Hypothalamus (tissue), 51 donors: Measurements from ENCODE around the gene RABGAP1L.
"Not testable (repeated sequence)": the region's sequence is repeated elsewhere in the genome, so short reads cannot be mapped to it uniquely, and the experiment has no call there.

ENCODE experiments used
- DNase-seq, 51 donors: peaks; one replicate each; lab custom pipeline; 2025; lab: John Stamatoyannopoulos, UW

RABGAP1L gene

GRCh38 chr1:174159252-174160108 is at the start of gene RABGAP1L:
RABGAP1L (plus strand) TSS chr1:174159520.
- peak; percentile 37 to 95 (median 87) for DNase-seq

GRCh38 chr1:174110053-174110452 is 49.3 kb upstream of the RABGAP1L start:
- DNase-seq, result no peak

- no peak for DNase-seq
Measured at GRCh38 chr1:174112489-174113162, 46.7 kb upstream of the RABGAP1L start.

GRCh38 chr1:174114106-174114505 is 45.2 kb upstream of the RABGAP1L start:
- no peak for DNase-seq

- peak in 1 of 51 donors; percentile 4 for DNase-seq
Measured at GRCh38 chr1:174114788-174115448, 44.4 kb upstream of the RABGAP1L start.

- DNase-seq, result no peak
Measured at GRCh38 chr1:174116042-174116441, 43.3 kb upstream of the RABGAP1L start.

- DNase-seq, result no peak
Measured at GRCh38 chr1:174118751-174119150, 40.6 kb upstream of the RABGAP1L start.

GRCh38 chr1:174122318-174122717 is 37.0 kb upstream of the RABGAP1L start:
- DNase-seq, result not testable (repeated sequence)

- DNase-seq, result no peak
Measured at GRCh38 chr1:174123843-174124242, 35.5 kb upstream of the RABGAP1L start.

- not testable (repeated sequence) for DNase-seq
Measured at GRCh38 chr1:174127176-174127575, 32.1 kb upstream of the RABGAP1L start.

GRCh38 chr1:174131032-174131638 is 28.2 kb upstream of the RABGAP1L start:
- no peak for DNase-seq

GRCh38 chr1:174134003-174134659 is 25.2 kb upstream of the RABGAP1L start:
- DNase-seq, result no peak

- DNase-seq, result no peak
Measured at GRCh38 chr1:174135211-174135610, 24.1 kb upstream of the RABGAP1L start.

GRCh38 chr1:174136714-174137113 is 22.6 kb upstream of the RABGAP1L start:
- no peak for DNase-seq

GRCh38 chr1:174142836-174143235 is 16.5 kb upstream of the RABGAP1L start:
- no peak for DNase-seq

GRCh38 chr1:174143727-174144396 is 15.5 kb upstream of the RABGAP1L start:
- not testable (repeated sequence) for DNase-seq

GRCh38 chr1:174144397-174144783 is 14.9 kb upstream of the RABGAP1L start:
- DNase-seq, result not testable (repeated sequence)

- DNase-seq, result no peak
Measured at GRCh38 chr1:174149216-174149615, 10.1 kb upstream of the RABGAP1L start.

- DNase-seq, result no peak
Measured at GRCh38 chr1:174150499-174150898, 8.8 kb upstream of the RABGAP1L start.

- DNase-seq, result no peak
Measured at GRCh38 chr1:174152427-174152826, 6.9 kb upstream of the RABGAP1L start.
